DOHH2 (cell line): ENCODE measurements around the gene CFAP58.
A peak's percentile ranks its signal among the peaks of the same experiment; 100 is the strongest.

Experiments
- H3F3A ChIP-seq: fragments of 200-600 bp; sonication (generic), shearing (Covaris generic); 2 replicates; pipeline ENCODE4 v1.6.0; 2016; ENCODE audit warnings: antibody characterized with exemption, mild to moderate bottlenecking; ENCODE audit not compliant: control insufficient read depth, insufficient read depth
- H3K27ac ChIP-seq: fragments of 200-600 bp; sonication (generic); 2 replicates; pipeline ENCODE4 v1.5.1; 2014; ENCODE audit warnings: low read depth, mild to moderate bottlenecking, low read length, moderate library complexity
- H3K27me3 ChIP-seq: fragments of 200-600 bp; sonication (generic); 2 replicates; pipeline ENCODE4 v1.6.1; 2014; ENCODE audit warnings: mild to moderate bottlenecking, low read length, mixed read lengths; ENCODE audit not compliant: control insufficient read depth
- H3K36me3 ChIP-seq: fragments of 200-600 bp; sonication (generic); 2 replicates; pipeline ENCODE4 v1.6.1; 2014; ENCODE audit warnings: mild to moderate bottlenecking, low read length, moderate library complexity, mixed read lengths; ENCODE audit not compliant: control insufficient read depth
- H3K4me1 ChIP-seq: fragments of 200-600 bp; sonication (generic); 2 replicates; pipeline ENCODE4 v1.6.1; 2014; ENCODE audit warnings: mild to moderate bottlenecking, low read length, mixed read lengths; ENCODE audit not compliant: control insufficient read depth
- H3K4me2 ChIP-seq: fragments of 200-600 bp; sonication (generic); 2 replicates; pipeline ENCODE4 v1.6.0; 2014; ENCODE audit warnings: mild to moderate bottlenecking, low read length, moderate library complexity
- H3K4me3 ChIP-seq: fragments of 200-600 bp; sonication (generic); 2 replicates; pipeline ENCODE4 v1.5.1; 2014; ENCODE audit warnings: mild to moderate bottlenecking, low read length, mixed read lengths
- H3K79me2 ChIP-seq: fragments of 200-600 bp; sonication (generic); 2 replicates; pipeline ENCODE4 v1.6.1; 2014; ENCODE audit warnings: mild to moderate bottlenecking, low read length, mixed read lengths; ENCODE audit not compliant: control insufficient read depth
- H3K9me2 ChIP-seq: fragments of 200-600 bp; sonication (generic); replicated peaks from 2 replicates; pipeline ENCODE4 v1.6.1; 2014; ENCODE audit warnings: mild to moderate bottlenecking, low read length, mixed read lengths; ENCODE audit not compliant: control insufficient read depth
- H3K9me3 ChIP-seq: fragments of 200-600 bp; sonication (generic); 2 replicates; pipeline ENCODE4 v1.6.1; 2014; ENCODE audit warnings: antibody characterized with exemption, low read length, mixed read lengths; ENCODE audit not compliant: control insufficient read depth, insufficient read depth
- H4K20me1 ChIP-seq: fragments of 200-600 bp; sonication (generic); 2 replicates; pipeline ENCODE4 v1.6.0; 2014; ENCODE audit warnings: low read depth, mild to moderate bottlenecking, antibody characterized with exemption, low read length, moderate library complexity; ENCODE audit not compliant: control insufficient read depth, insufficient read depth
- EZH2phosphoT487 ChIP-seq: fragments of 200-600 bp; sonication (generic); IDR thresholded peaks from 2 replicates; pipeline ENCODE4 v1.6.1; 2017; ENCODE audit warnings: borderline replicate concordance, mild to moderate bottlenecking, antibody characterized with exemption, low read length, moderate library complexity, mixed read lengths
- TF ChIP-seq, protein P1 (sequence below): fragments of 200-600 bp; sonication (generic); IDR thresholded peaks from one replicate; pipeline ENCODE4 v1.5.1; 2014; ENCODE audit warnings: antibody characterized with exemption, mild to moderate bottlenecking, low read depth, low read length; ENCODE audit not compliant: poor library complexity, severe bottlenecking

The CFAP58 gene

GRCh38 chr10:104393387-104393786 is 39.8 kb downstream of the CFAP58 start:
- H3K27ac ChIP-seq = no peak overlapping the region
- no peaks in the 10 kb centered on the region for H3K79me2 ChIP-seq
- no peaks in the 10 kb centered on the region for H3K36me3 ChIP-seq
- TF ChIP-seq, protein P1, sequence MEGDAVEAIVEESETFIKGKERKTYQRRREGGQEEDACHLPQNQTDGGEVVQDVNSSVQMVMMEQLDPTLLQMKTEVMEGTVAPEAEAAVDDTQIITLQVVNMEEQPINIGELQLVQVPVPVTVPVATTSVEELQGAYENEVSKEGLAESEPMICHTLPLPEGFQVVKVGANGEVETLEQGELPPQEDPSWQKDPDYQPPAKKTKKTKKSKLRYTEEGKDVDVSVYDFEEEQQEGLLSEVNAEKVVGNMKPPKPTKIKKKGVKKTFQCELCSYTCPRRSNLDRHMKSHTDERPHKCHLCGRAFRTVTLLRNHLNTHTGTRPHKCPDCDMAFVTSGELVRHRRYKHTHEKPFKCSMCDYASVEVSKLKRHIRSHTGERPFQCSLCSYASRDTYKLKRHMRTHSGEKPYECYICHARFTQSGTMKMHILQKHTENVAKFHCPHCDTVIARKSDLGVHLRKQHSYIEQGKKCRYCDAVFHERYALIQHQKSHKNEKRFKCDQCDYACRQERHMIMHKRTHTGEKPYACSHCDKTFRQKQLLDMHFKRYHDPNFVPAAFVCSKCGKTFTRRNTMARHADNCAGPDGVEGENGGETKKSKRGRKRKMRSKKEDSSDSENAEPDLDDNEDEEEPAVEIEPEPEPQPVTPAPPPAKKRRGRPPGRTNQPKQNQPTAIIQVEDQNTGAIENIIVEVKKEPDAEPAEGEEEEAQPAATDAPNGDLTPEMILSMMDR = no peak
- no peak for TF ChIP-seq EZH2phosphoT487
- no peaks in the 10 kb centered on the region for H3K9me3 ChIP-seq
- no peaks in the 10 kb centered on the region for H3K4me1 ChIP-seq
- no peaks in the 10 kb centered on the region for H3F3A ChIP-seq
- no peak overlapping the region for H3K4me2 ChIP-seq
- H3K27me3 ChIP-seq = 0 out of 2 replicates have a peak, but pooled peaks cover 10% of the 10 kb centered on the region
- H3K4me3 ChIP-seq = no peak overlapping the region
- H3K9me2 ChIP-seq = no peaks in the 10 kb centered on the region
- H4K20me1 ChIP-seq = no peaks in the 10 kb centered on the region

- Histone ChIP-seq H3K4me1 (no peaks in the 10 kb centered on the region), H3K27ac (no peak overlapping the region), H3K27me3 (no peaks in the 10 kb centered on the region), H3K79me2 (no peaks in the 10 kb centered on the region), H3K9me3 (no peaks in the 10 kb centered on the region), H3F3A (no peaks in the 10 kb centered on the region), H3K4me2 (no peak overlapping the region), H4K20me1 (no peaks in the 10 kb centered on the region), H3K4me3 (no peak overlapping the region), H3K36me3 (no peaks in the 10 kb centered on the region), H3K9me2 (no peaks in the 10 kb centered on the region)
- TF ChIP-seq EZH2phosphoT487 = no peak
These were observed 42.9 kb downstream of the CFAP58 start for GRCh38 chr10:104396581-104396980.

DNA sequence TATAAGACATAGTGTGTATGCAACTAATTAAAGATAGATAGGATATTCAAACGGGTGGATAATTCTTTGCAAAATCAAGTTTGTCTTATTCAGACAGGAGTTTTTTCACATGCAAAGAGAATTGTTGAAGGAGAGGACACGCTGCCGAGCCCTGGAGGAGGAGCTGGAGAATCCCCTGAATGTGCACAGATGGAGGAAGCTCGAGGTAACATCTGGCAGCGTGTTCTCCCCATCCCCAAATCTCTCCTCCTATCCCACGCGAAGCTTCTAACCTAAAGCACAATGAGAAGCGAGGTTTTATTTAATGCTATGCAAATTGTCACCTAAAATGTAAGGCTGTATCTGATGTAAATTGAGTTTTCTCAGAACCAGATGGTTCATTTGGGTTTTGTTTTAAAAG is 50.0 kb downstream of the CFAP58 start:
- no peaks in the 10 kb centered on the region for H3K9me2 ChIP-seq
- no peak overlapping the region for H3K27ac ChIP-seq
- H3F3A ChIP-seq = no peaks in the 10 kb centered on the region
- H3K4me1 ChIP-seq = no peaks in the 10 kb centered on the region
- no peak overlapping the region for H3K4me2 ChIP-seq
- H3K4me3 ChIP-seq = no peak overlapping the region
- TF ChIP-seq, protein P1 = no peak
- TF ChIP-seq EZH2phosphoT487 = no peak
- no peaks in the 10 kb centered on the region for H3K27me3 ChIP-seq
- H4K20me1 ChIP-seq = no peaks in the 10 kb centered on the region
- no peaks in the 10 kb centered on the region for H3K79me2 ChIP-seq
- H3K36me3 ChIP-seq = no peaks in the 10 kb centered on the region
- H3K9me3 ChIP-seq = no peaks in the 10 kb centered on the region

- H3K4me2 ChIP-seq = no peak overlapping the region
- TF ChIP-seq, protein P1 = peak; percentile 53
- no peak for TF ChIP-seq EZH2phosphoT487
- H3F3A ChIP-seq = no peaks in the 10 kb centered on the region
- H3K4me3 ChIP-seq = no peak overlapping the region
- H3K79me2 ChIP-seq = no peaks in the 10 kb centered on the region
- H3K4me1 ChIP-seq = no peaks in the 10 kb centered on the region
- H3K36me3 ChIP-seq = no peaks in the 10 kb centered on the region
- no peaks in the 10 kb centered on the region for H4K20me1 ChIP-seq
- no peaks in the 10 kb centered on the region for H3K9me2 ChIP-seq
- H3K27ac ChIP-seq = no peak overlapping the region
- H3K9me3 ChIP-seq = no peaks in the 10 kb centered on the region
- no peaks in the 10 kb centered on the region for H3K27me3 ChIP-seq
These were observed 53.4 kb downstream of the CFAP58 start for GRCh38 chr10:104406715-104407650.
